HL-60 (cell line): ENCODE measurements around the gene NEK8.

Experiments used
- DNase-seq, 2 experiments: peaks; one replicate each; pipeline ENCODE4 v3.0.0-alpha.2; 2010 to 2020; ENCODE audit warnings: low read depth in 1 of 2, low spot score in 1 of 2
- H3K27ac ChIP-seq: fragments of 250-450 bp; sonication (Bioruptor Pico); replicated peaks from 2 replicates; pipeline ENCODE4 v1.5.1; 2020; ENCODE audit warnings: mild to moderate bottlenecking, moderate library complexity
- H3K27me3 ChIP-seq: fragments of 250-450 bp; sonication (Bioruptor Pico); 2 replicates; pipeline ENCODE4 v1.5.1; 2021; ENCODE audit warnings: mild to moderate bottlenecking, moderate library complexity; ENCODE audit not compliant: insufficient read depth, poor library complexity, severe bottlenecking
- H3K4me3 ChIP-seq: replicated peaks from 2 replicates; pipeline ENCODE4 v1.5.1; 2011; ENCODE audit warnings: mild to moderate bottlenecking, control low read depth, low read length; ENCODE audit not compliant: insufficient read depth
- GABPA ChIP-seq: IDR thresholded peaks from 2 replicates; pipeline ENCODE4 v1.6.1; 2012; ENCODE audit warnings: low read depth
- POLR2AphosphoS5 ChIP-seq: IDR thresholded peaks from 2 replicates; pipeline ENCODE4 v1.6.1; 2012; ENCODE audit warnings: low read depth
- REST ChIP-seq: IDR thresholded peaks from 2 replicates; pipeline ENCODE4 v1.6.1; 2012; ENCODE audit warnings: low read depth; ENCODE audit not compliant: insufficient replicate concordance
- SPI1 ChIP-seq: IDR thresholded peaks from 2 replicates; pipeline ENCODE4 v1.6.1; 2012; ENCODE audit warnings: low read depth, mild to moderate bottlenecking, borderline replicate concordance
- TF ChIP-seq, protein P1 (sequence below): IDR thresholded peaks from one replicate; pipeline ENCODE4 v1.5.1; 2011; ENCODE audit warnings: low read length, control low read depth, inconsistent platforms; ENCODE audit not compliant: insufficient read depth

Gene NEK8

DNA sequence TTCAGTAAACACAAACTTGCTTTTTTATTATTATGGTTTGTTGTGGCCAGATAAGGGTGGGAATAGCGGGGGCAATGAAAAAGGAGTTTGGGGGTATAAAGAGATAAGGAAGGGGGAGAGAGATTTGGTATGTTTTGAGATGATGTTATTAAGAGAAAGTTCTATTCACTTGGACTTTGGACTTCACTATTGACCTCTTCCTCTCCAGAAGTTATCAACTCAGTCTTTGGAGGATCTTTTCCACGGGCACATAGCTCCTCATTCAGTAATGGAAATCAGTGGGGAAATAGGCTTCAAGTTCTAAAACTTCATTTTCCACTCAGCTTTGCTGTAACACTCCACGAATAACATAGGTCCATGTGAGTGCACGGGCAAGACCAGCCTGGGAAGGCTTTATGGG lies 40.1 kb upstream of the NEK8 start:
- H3K27ac ChIP-seq, result no peak overlapping the region
- no peaks in the 10 kb centered on the region for H3K27me3 ChIP-seq
- TF ChIP-seq REST (no peak), GABPA (no peak), POLR2AphosphoS5 (no peak), SPI1 (no peak)
- TF ChIP-seq, protein P1, sequence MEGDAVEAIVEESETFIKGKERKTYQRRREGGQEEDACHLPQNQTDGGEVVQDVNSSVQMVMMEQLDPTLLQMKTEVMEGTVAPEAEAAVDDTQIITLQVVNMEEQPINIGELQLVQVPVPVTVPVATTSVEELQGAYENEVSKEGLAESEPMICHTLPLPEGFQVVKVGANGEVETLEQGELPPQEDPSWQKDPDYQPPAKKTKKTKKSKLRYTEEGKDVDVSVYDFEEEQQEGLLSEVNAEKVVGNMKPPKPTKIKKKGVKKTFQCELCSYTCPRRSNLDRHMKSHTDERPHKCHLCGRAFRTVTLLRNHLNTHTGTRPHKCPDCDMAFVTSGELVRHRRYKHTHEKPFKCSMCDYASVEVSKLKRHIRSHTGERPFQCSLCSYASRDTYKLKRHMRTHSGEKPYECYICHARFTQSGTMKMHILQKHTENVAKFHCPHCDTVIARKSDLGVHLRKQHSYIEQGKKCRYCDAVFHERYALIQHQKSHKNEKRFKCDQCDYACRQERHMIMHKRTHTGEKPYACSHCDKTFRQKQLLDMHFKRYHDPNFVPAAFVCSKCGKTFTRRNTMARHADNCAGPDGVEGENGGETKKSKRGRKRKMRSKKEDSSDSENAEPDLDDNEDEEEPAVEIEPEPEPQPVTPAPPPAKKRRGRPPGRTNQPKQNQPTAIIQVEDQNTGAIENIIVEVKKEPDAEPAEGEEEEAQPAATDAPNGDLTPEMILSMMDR, result no peak
- DNase-seq, result no peak
- H3K4me3 ChIP-seq, result no peak overlapping the region

GRCh38 chr17:28689011-28689410 lies 39.6 kb upstream of the NEK8 start:
- TF ChIP-seq REST, result no peak
- TF ChIP-seq, protein P1, result no peak
- no peak for TF ChIP-seq SPI1
- no peak for TF ChIP-seq GABPA
- no peak for TF ChIP-seq POLR2AphosphoS5
- Histone ChIP-seq H3K27me3 (no peaks in the 10 kb centered on the region), H3K27ac (no peak overlapping the region), H3K4me3 (no peak overlapping the region)
- no peak for DNase-seq

GRCh38 chr17:28693869-28694268 lies 34.7 kb upstream of the NEK8 start:
- Histone ChIP-seq H3K4me3 (no peak overlapping the region), H3K27me3 (no peaks in the 10 kb centered on the region), H3K27ac (no peak overlapping the region)
- no peak for DNase-seq
- TF ChIP-seq, protein P1, result no peak
- no peak for TF ChIP-seq SPI1
- no peak for TF ChIP-seq GABPA
- TF ChIP-seq REST, result no peak
- no peak for TF ChIP-seq POLR2AphosphoS5
